Keratinocyte (primary cell): ENCODE data around the gene FAM124A. TPM values are rescaled to one million over a fixed set of nuclear protein-coding genes. Genes with fewer than 3 reads are reported as not detected.

Experiments used
- DNase-seq: peaks from one replicate; pipeline ENCODE4 v3.0.0-alpha.2; 2011; ENCODE audit warnings: low read depth, missing footprints, low spot score
- FAIRE-seq: peaks from 2 replicates; lab custom pipeline; 2011; peaks lifted over from hg19 to GRCh38; lab: Jason Lieb, UNC
- H2AFZ ChIP-seq: 2 replicates; pipeline ENCODE4 v1.6.0; 2012; ENCODE audit warnings: low read length, control low read depth, inconsistent platforms; ENCODE audit not compliant: control insufficient read depth
- H3K27ac ChIP-seq: 2 replicates; pipeline ENCODE4 v1.5.1; 2011; ENCODE audit warnings: low read length; ENCODE audit not compliant: control insufficient read depth, insufficient read depth
- H3K27me3 ChIP-seq: 3 replicates; pipeline ENCODE4 v1.6.0; 2011; ENCODE audit warnings: low read length; ENCODE audit not compliant: control insufficient read depth, insufficient read depth; ENCODE audit errors: extremely low read depth
- H3K36me3 ChIP-seq, 2 experiments: 2 replicates in 1 of 2; 3 replicates in 1 of 2; pipeline ENCODE4 v1.5.1; 2011; ENCODE audit warnings: low read length in 2 of 2, mild to moderate bottlenecking in 1 of 2; ENCODE audit not compliant: control insufficient read depth in 2 of 2, insufficient read depth in 2 of 2; ENCODE audit errors: extremely low read depth in 1 of 2
- H3K4me1 ChIP-seq: 3 replicates; pipeline ENCODE4 v1.5.1; 2011; ENCODE audit warnings: low read length; ENCODE audit not compliant: control insufficient read depth, insufficient read depth; ENCODE audit errors: extremely low read depth
- H3K4me2 ChIP-seq: 3 replicates; pipeline ENCODE4 v1.6.0; 2011; ENCODE audit warnings: low read depth, low read length; ENCODE audit not compliant: control insufficient read depth, insufficient read depth; ENCODE audit errors: extremely low read depth
- H3K4me3 ChIP-seq, 3 experiments: fragments of 200-600 bp in 1 of 3; sonication (generic) in 1 of 3; 2 replicates in 2 of 3; 3 replicates in 1 of 3; pipeline ENCODE4 v1.5.1; 2011 to 2016; ENCODE audit warnings: low read length in 3 of 3, mild to moderate bottlenecking in 3 of 3, control low read depth in 2 of 3, inconsistent platforms in 1 of 3, low read depth in 1 of 3, mixed read lengths in 1 of 3, mixed run types in 1 of 3, moderate library complexity in 1 of 3; ENCODE audit not compliant: control insufficient read depth in 2 of 3, insufficient read depth in 2 of 3; ENCODE audit errors: extremely low read depth in 1 of 3
- H3K79me2 ChIP-seq: 2 replicates; pipeline ENCODE4 v1.6.0; 2012; ENCODE audit warnings: low read length; ENCODE audit not compliant: control insufficient read depth, insufficient read depth
- H3K9ac ChIP-seq: 3 replicates; pipeline ENCODE4 v1.6.0; 2011; ENCODE audit warnings: low read length; ENCODE audit not compliant: control insufficient read depth, insufficient read depth; ENCODE audit errors: extremely low read depth
- H3K9me1 ChIP-seq: 3 replicates; pipeline ENCODE4 v1.6.0; 2011; ENCODE audit warnings: low read length; ENCODE audit not compliant: control insufficient read depth, insufficient read depth; ENCODE audit errors: extremely low read depth
- H3K9me3 ChIP-seq: 2 replicates; pipeline ENCODE4 v1.5.1; 2012; ENCODE audit warnings: low read depth, low read length; ENCODE audit not compliant: control insufficient read depth
- H4K20me1 ChIP-seq: 3 replicates; pipeline ENCODE4 v1.6.0; 2011; ENCODE audit warnings: low read length; ENCODE audit not compliant: control insufficient read depth, insufficient read depth; ENCODE audit errors: extremely low read depth
- EZH2 ChIP-seq: IDR thresholded peaks from one replicate; pipeline ENCODE4 v1.6.1; 2012; ENCODE audit warnings: inconsistent platforms, mild to moderate bottlenecking, low read length, moderate library complexity
- dilution Hi-C: fragments of 300-500 bp; cut with MboI; formaldehyde crosslinking; loops from one replicate; pipeline ENCODE4 v1.7.0; 2020; ENCODE audit warnings: low sequenced_read_pairs; ENCODE audit not compliant: extremely low pct_ligation_motif_present
- polyA plus RNA-seq, 5 experiments: library from polyadenylated mRNA; depleted of rRNA in 3 of 5; stranded (reverse) in 3 of 5; stranded (forward) in 1 of 5; unstranded in 1 of 5; fragments of >200 nt; gene quantifications; 1 replicate in 1 of 5; 2 replicates in 3 of 5; 3 replicates in 1 of 5; pipeline versions ENCODE4 v1.2.1 to v1.2.3, GENCODE V29; 2011 to 2012; ENCODE audit warnings: missing spikeins in 2 of 5, low read depth in 1 of 5, low replicate concordance in 1 of 5
- TF ChIP-seq, protein P1 (sequence below), 3 experiments: IDR thresholded peaks in 1 of 3; conservative IDR thresholded peaks in 1 of 3; optimal IDR thresholded peaks in 1 of 3; 2 replicates in 2 of 3; 3 replicates in 1 of 3; pipeline versions ENCODE3 to v1.5.1; 2011; ENCODE audit warnings: low read length in 3 of 3, mild to moderate bottlenecking in 3 of 3, moderate library complexity in 2 of 3, control low read depth in 1 of 3, inconsistent platforms in 1 of 3; ENCODE audit not compliant: insufficient read depth in 2 of 3; ENCODE audit errors: extremely low read depth in 1 of 3

Gene FAM124A
- polyA plus RNA-seq, 1 donor (not counting 4 experiments of a cell fraction or from before 2014, with no cell fraction given): 0.05 TPM

DNA sequence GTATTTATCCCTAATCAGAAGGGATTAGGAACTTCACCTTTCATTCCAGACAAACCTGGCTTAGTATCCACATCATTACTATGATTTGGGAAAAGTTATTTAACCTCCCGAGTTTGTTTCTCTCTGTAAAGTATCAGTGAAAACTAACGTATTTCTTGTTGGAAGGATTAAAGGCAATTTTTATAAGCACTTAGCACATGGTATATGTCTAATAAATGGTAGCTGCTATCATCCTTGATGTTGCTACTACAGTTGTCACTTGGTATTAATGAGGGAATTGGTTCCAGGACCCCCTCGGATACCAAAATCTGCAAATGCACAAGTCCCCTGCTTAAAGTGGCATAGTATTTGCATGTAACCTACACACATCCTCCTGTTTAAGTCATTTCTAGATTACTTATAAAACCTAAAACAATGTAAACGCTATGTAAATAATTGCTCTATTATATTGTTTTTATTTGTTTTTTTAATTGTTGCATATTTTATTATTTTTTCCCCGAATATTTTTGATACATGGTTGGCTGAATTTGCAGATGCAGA, 42.7 kb upstream of the FAM124A start:
- H3K27ac ChIP-seq: no peak overlapping the region
- no peaks in the 10 kb centered on the region for H3K9me1 ChIP-seq
- dilution Hi-C loops: no loop called here
- TF ChIP-seq, protein P1, sequence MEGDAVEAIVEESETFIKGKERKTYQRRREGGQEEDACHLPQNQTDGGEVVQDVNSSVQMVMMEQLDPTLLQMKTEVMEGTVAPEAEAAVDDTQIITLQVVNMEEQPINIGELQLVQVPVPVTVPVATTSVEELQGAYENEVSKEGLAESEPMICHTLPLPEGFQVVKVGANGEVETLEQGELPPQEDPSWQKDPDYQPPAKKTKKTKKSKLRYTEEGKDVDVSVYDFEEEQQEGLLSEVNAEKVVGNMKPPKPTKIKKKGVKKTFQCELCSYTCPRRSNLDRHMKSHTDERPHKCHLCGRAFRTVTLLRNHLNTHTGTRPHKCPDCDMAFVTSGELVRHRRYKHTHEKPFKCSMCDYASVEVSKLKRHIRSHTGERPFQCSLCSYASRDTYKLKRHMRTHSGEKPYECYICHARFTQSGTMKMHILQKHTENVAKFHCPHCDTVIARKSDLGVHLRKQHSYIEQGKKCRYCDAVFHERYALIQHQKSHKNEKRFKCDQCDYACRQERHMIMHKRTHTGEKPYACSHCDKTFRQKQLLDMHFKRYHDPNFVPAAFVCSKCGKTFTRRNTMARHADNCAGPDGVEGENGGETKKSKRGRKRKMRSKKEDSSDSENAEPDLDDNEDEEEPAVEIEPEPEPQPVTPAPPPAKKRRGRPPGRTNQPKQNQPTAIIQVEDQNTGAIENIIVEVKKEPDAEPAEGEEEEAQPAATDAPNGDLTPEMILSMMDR (optimal IDR thresholded peaks at IDR 0.05 in 1 of 3, IDR thresholded peaks at IDR 0.05 in 1 of 3, conservative IDR thresholded peaks at IDR 0.05 in 1 of 3; ENCODE audit: extremely low read depth in 1 of 3, insufficient read depth in 2 of 3, low read length in 3 of 3): no peak
- TF ChIP-seq EZH2: no peak
- H3K9me3 ChIP-seq: no peaks in the 10 kb centered on the region
- no peak overlapping the region for H3K9ac ChIP-seq
- H3K36me3 ChIP-seq: no peaks in the 10 kb centered on the region
- no peaks in the 10 kb centered on the region for H3K4me1 ChIP-seq
- peaks cover 17% of the 10 kb centered on the region for H3K27me3 ChIP-seq
- H3K4me3 ChIP-seq: no peak overlapping the region
- no peaks in the 10 kb centered on the region for H3K79me2 ChIP-seq
- H2AFZ ChIP-seq: no peak overlapping the region
- no peak for FAIRE-seq
- no peaks in the 10 kb centered on the region for H4K20me1 ChIP-seq
- no peak for DNase-seq
- no peak overlapping the region for H3K4me2 ChIP-seq

DNA sequence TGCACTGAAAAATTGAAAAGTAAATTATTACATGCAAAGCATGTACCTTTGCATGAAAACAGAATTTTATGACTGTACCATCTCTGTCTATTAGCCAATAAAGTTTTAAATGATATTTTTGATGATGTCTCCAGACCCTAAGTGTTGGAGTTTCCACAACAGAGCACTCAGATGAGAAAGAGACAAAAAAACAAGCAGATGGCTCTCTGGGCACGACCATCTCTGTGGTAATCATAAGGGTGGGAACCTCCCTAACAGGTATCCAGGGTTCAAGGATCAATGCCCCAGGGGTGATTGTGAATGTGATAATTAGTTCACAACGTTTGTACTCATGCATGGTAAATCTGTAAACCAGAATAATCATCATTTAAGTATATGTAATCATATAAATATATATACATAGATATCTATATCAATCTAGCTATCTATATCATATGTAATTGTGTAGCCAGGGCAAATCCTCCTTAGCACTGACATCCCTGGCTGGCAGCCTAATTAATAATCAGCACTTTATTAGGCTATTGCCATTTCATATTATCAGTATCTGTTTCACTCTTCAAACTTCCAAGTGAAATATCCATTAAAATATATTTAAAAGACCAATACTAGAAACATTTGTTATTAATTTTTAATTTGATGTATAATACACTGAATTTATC, 41.2 kb upstream of the FAM124A start:
- Histone ChIP-seq H3K27me3 (peaks cover 17% of the 10 kb centered on the region), H3K79me2 (no peaks in the 10 kb centered on the region), H3K27ac (no peak overlapping the region), H3K9me3 (no peaks in the 10 kb centered on the region), H3K4me1 (no peaks in the 10 kb centered on the region), H4K20me1 (no peaks in the 10 kb centered on the region), H3K4me3 (no peak overlapping the region), H3K36me3 (no peaks in the 10 kb centered on the region), H3K9ac (no peak overlapping the region), H3K9me1 (no peaks in the 10 kb centered on the region), H3K4me2 (no peak overlapping the region), H2AFZ (no peak overlapping the region)
- DNase-seq (no peak), FAIRE-seq (no peak)
- dilution Hi-C loops: no loop called here
- TF ChIP-seq, protein P1 (optimal IDR thresholded peaks at IDR 0.05 in 1 of 3, IDR thresholded peaks at IDR 0.05 in 1 of 3, conservative IDR thresholded peaks at IDR 0.05 in 1 of 3; ENCODE audit: extremely low read depth in 1 of 3, insufficient read depth in 2 of 3, low read length in 3 of 3): no peak
- TF ChIP-seq EZH2: no peak
